HFF-Myc (cell line): ENCODE data around the gene P2RX7.

Experiments used
- DNase-seq: peaks from one replicate; pipeline ENCODE4 v3.0.0-alpha.2; 2011; ENCODE audit warnings: low read depth; ENCODE audit errors: extremely low read depth
- H3K4me3 ChIP-seq: replicated peaks from 2 replicates; pipeline ENCODE4 v1.5.1; 2011; ENCODE audit warnings: low read depth, mild to moderate bottlenecking, control low read depth, low read length
- TF ChIP-seq, protein P1 (sequence below): IDR thresholded peaks from 2 replicates; pipeline ENCODE4 v1.5.1; 2012; ENCODE audit warnings: mild to moderate bottlenecking, low read depth, low read length, control low read depth; ENCODE audit errors: missing control alignments

The P2RX7 gene

DNA sequence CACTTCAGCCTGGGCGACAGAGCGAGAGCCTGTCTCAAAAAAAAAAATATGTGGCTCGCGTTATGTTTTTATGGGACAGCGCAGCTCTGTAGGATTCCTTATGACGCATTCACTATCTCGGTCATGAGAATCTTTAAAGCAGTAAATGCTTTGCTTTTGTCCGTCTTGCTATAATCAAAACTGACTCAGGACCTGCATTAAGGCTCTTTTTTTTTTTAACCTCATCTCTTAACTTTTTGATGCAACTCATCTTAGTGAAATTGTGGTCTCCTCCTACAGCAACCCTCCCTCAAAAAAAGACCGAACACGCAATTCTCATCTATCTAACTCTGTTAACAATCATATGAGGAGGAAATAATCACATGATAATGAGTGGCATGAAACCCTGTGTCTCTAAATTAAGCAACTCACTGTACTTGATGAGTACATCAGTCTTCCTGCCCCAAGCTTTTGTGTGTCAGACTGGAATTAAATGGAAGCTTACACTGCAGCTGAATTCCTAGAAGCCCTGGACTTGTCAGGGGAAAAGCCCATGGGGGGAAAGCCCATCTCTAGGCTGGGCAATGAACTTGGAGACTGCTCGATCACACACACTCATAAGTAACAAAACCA lies 81.6 kb downstream of the P2RX7 start:
- TF ChIP-seq, protein P1, sequence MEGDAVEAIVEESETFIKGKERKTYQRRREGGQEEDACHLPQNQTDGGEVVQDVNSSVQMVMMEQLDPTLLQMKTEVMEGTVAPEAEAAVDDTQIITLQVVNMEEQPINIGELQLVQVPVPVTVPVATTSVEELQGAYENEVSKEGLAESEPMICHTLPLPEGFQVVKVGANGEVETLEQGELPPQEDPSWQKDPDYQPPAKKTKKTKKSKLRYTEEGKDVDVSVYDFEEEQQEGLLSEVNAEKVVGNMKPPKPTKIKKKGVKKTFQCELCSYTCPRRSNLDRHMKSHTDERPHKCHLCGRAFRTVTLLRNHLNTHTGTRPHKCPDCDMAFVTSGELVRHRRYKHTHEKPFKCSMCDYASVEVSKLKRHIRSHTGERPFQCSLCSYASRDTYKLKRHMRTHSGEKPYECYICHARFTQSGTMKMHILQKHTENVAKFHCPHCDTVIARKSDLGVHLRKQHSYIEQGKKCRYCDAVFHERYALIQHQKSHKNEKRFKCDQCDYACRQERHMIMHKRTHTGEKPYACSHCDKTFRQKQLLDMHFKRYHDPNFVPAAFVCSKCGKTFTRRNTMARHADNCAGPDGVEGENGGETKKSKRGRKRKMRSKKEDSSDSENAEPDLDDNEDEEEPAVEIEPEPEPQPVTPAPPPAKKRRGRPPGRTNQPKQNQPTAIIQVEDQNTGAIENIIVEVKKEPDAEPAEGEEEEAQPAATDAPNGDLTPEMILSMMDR, result no peak
- no peak for DNase-seq
- H3K4me3 ChIP-seq, result no peak overlapping the region

DNA sequence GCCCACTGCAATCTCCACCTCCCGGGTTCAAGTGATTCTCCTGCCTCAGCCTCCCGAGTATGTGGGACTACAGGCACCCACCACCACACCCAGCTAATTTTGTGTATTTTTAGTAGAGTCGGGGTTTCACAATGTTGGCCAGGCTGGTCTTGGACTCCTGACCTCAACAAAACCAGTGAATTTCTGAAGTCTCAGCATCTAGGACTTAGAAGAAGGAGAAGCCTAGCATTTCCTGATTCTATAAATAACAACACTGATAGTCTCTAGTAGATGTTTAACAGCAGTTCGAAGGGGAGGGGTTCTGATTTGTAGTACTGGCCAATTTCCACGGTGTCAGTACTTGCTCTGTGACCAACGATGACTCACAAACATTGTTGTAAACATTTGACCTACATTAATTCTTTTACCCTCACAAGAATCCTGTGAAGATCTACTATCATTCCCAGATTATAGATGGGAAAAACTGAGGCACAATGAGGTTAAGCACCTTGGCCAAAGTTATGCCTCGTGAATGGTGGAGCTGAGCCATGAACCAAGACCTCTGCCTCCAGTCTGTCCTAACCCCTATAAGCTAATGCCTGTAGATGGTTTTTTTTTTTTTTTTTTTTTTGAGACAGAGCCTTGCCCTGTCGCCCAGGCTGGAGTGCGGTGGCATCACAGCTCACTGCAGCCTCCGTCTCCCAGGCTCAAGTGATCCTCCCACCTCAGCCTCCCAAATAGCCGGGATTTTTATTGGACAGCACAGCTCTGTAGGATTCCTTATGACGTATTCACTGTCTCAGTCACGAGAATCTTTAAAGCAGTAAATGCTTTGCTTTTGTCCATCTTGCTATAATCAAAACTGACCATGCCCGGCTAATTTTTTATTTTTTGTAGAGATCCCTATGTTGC lies 82.4 kb downstream of the P2RX7 start:
- H3K4me3 ChIP-seq, result no peak overlapping the region
- peak; percentile 82 for DNase-seq
- TF ChIP-seq, protein P1, result no peak

DNA sequence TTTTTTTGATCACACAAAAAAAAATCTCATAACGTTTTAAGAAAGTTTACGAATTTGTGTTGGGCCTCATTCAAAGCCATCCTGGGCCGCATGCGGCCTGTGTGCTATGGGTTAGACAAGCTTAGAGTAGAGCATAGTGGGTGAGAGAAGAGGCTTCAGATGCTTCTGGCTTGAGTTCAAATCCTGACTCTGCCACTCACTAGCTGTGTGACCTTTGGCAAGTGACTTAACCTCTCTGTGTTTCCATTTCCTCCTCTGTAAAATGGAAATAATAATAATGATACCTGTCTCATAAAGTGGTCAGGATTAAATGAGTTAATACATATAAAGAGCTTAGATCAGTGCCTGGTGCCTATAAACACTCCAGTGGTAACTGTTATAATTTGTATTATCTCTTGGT lies 83.4 kb downstream of the P2RX7 start:
- no peak overlapping the region for H3K4me3 ChIP-seq
- no peak for DNase-seq
- TF ChIP-seq, protein P1, result no peak

DNA sequence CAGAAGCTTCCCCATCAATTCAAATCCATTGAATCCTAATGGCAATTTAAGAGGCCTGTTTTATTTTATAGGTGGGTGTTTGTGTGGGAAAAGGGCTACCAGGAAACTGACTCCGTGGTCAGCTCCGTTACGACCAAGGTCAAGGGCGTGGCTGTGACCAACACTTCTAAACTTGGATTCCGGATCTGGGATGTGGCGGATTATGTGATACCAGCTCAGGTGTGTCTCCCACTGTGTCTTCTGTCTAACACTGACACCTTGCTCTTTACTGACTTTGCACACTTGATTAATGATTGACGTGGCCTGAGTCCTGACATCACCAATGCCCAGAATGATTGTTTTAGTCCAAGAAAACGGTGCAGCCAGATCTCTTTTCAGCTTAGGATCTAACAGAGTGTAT lies 84.4 kb downstream of the P2RX7 start:
- no peak overlapping the region for H3K4me3 ChIP-seq
- TF ChIP-seq, protein P1, result no peak
- DNase-seq, result no peak

DNA sequence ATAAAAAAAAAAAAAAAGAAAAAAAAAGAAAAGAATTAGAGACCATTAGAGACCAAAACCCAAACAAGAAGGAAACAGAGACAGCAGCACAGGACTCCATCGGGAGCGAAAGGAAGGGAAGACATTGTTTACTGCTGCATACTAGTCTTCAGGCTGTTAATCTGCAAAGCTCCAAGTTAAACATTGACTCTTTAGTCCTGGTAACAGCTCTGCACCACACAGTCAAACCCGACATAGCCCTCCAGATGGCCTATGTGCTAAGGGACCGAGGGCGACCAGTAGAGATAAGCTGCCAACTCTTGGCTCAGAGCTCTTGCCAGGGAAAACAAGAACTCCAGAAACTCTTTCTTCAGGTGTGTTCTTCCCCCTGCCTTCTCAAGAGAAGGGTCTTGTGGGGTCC lies 85.1 kb downstream of the P2RX7 start:
- no peak for DNase-seq

DNA sequence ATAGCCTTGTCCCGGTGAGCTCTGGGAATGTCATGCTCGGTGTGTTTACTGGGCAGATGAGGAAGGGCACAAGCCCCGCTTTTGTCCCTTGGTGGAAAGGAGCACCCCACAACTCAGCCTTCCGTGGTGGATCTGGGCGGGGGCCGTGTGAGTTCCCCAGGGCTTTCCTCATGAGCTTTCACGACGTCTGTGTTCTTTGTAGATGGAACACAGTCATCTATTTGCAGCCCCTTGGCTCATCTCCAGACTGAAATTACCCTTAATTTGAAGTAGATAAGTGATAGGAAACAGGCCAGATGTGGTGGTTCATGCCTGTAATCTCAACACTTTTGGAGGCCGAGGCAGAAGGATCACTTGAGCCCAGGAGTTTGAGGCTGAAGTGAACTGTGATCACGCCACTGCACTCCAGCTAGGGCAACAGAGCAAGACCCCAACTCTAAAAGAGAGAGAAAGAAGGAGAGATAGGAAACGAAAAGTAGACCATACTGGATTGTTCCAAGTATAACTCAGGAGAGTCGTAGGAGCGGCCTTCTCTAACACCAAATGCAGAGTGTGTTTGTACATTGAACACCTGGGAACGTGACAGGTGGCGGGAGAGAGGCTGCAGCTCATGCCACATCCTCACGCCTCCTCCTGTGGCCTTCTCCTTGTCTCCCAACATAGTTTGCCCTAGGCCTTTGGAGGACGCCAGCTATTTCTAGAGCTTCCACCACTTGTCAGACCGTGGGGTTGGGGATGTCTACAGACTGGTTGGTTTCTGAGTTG lies 86.1 kb downstream of the P2RX7 start:
- H3K4me3 ChIP-seq, result no peak overlapping the region
- no peak for DNase-seq
- TF ChIP-seq, protein P1, result no peak

More for the DNA sequence above, 85.1 kb downstream of the P2RX7 start:
- no peak overlapping the region for H3K4me3 ChIP-seq
- TF ChIP-seq, protein P1, result no peak
